Panc1 (cell line): ENCODE results near the gene RHOT2. TPM values are rescaled to one million over a fixed set of nuclear protein-coding genes. Genes with fewer than 3 reads are reported as not detected.

Source experiments
- ATAC-seq: fragments of 200-7000 bp; cut with Tn5 transposase; 2 replicates; pipeline ENCODE4 v1.9.1; 2020; ENCODE audit warnings: mild to moderate bottlenecking, moderate library complexity
- BruUV-seq: library from RNA; stranded (reverse); fragments of 400-500 nt; replicated peaks from 2 replicates; lab custom pipeline; 2021; lab: Mats Ljungman, UMichigan
- CTCF ChIA-PET: fragments of 300-600 bp; sonication (Branson Sonifier 250); formaldehyde crosslinking; loops from one replicate; lab custom pipeline; 2022; ENCODE audit warnings: antibody characterized with exemption; lab: Charles Lee
- POLR2A ChIA-PET: fragments of 300-600 bp; sonication (Branson Sonifier 250); formaldehyde crosslinking; loops from one replicate; lab custom pipeline; 2022; ENCODE audit warnings: antibody characterized with exemption; lab: Charles Lee
- DNase-seq: peaks from one replicate; pipeline ENCODE4 v3.0.0-alpha.2; 2010; ENCODE audit warnings: low read depth, low spot score
- H3K27ac ChIP-seq: 2 replicates; pipeline ENCODE4 v1.5.1; 2011; ENCODE audit warnings: mild to moderate bottlenecking, low read length, inconsistent platforms
- H3K27me3 ChIP-seq: fragments of 200-500 bp; sonication (Bioruptor generic); 2 replicates; pipeline ENCODE4 v1.6.0; 2014; ENCODE audit warnings: low read length, inconsistent platforms; ENCODE audit not compliant: control insufficient read depth, insufficient read depth
- H3K36me3 ChIP-seq: fragments of 200-500 bp; sonication (Bioruptor generic); 2 replicates; pipeline ENCODE4 v1.5.1; 2014; ENCODE audit warnings: inconsistent platforms, mild to moderate bottlenecking, low read length, moderate library complexity; ENCODE audit not compliant: control insufficient read depth, insufficient read depth
- H3K4me1 ChIP-seq: 2 replicates; pipeline ENCODE4 v1.5.1; 2011; ENCODE audit warnings: inconsistent platforms, mild to moderate bottlenecking, low read length, moderate library complexity; ENCODE audit not compliant: control insufficient read depth, insufficient read depth
- H3K4me3 ChIP-seq, 2 experiments: 2 replicates each; pipeline ENCODE4 v1.5.1; 2011 to 2012; ENCODE audit warnings: low read depth in 2 of 2, low read length in 2 of 2, mild to moderate bottlenecking in 2 of 2, inconsistent platforms in 1 of 2, moderate library complexity in 1 of 2
- H3K9me3 ChIP-seq: fragments of 200-500 bp; sonication (Bioruptor generic); 2 replicates; pipeline ENCODE4 v1.5.1; 2014; ENCODE audit warnings: low read depth, mild to moderate bottlenecking, inconsistent platforms, low read length, moderate library complexity; ENCODE audit not compliant: control insufficient read depth, insufficient read depth
- POLR2AphosphoS5 ChIP-seq: IDR thresholded peaks from 2 replicates; pipeline ENCODE4 v1.6.1; 2012; ENCODE audit warnings: mild to moderate bottlenecking, low read depth, low read length, moderate library complexity
- REST ChIP-seq, 2 experiments: IDR thresholded peaks; 2 replicates each; pipeline ENCODE4 v1.6.1; 2011 to 2012; ENCODE audit warnings: low read depth in 2 of 2, control low read depth in 1 of 2, low read length in 1 of 2, mild to moderate bottlenecking in 1 of 2, moderate library complexity in 1 of 2; ENCODE audit not compliant: insufficient read depth in 1 of 2
- SIN3A ChIP-seq: IDR thresholded peaks from 2 replicates; pipeline ENCODE4 v1.6.1; 2012; ENCODE audit warnings: low read depth, mild to moderate bottlenecking, low read length, moderate library complexity, borderline replicate concordance; ENCODE audit not compliant: insufficient read depth
- TCF7L2 ChIP-seq: IDR thresholded peaks from 2 replicates; pipeline ENCODE4 v1.6.1; 2011; ENCODE audit warnings: mild to moderate bottlenecking, low read depth, low read length, inconsistent platforms
- in situ Hi-C: cut with HindIII; loops from 2 replicates; pipeline ENCODE4 v1.10.0; 2016; ENCODE audit warnings: low sequenced_read_pairs, low pct_unique_long_range_greater_than_20kb
- intact Hi-C: fragments of 100-400 bp; cut with micrococcal nuclease; formaldehyde crosslinking; loops from one replicate; pipeline ENCODE4 v1.10.0; 2022; ENCODE audit not compliant: unreplicated experiment
- total RNA-seq: library from RNA; stranded (reverse); gene quantifications from one replicate; pipeline ENCODE4 v1.2.1, GENCODE V29; 2021; ENCODE audit not compliant: unreplicated experiment
- TF ChIP-seq, protein P1 (sequence below): fragments of 450-650 bp; IDR thresholded peaks from 2 replicates; pipeline ENCODE4 v1.5.1; 2017; ENCODE audit warnings: mild to moderate bottlenecking

Gene RHOT2
- total RNA-seq, 1 experiment from 2014 or later: 195 TPM

DNA sequence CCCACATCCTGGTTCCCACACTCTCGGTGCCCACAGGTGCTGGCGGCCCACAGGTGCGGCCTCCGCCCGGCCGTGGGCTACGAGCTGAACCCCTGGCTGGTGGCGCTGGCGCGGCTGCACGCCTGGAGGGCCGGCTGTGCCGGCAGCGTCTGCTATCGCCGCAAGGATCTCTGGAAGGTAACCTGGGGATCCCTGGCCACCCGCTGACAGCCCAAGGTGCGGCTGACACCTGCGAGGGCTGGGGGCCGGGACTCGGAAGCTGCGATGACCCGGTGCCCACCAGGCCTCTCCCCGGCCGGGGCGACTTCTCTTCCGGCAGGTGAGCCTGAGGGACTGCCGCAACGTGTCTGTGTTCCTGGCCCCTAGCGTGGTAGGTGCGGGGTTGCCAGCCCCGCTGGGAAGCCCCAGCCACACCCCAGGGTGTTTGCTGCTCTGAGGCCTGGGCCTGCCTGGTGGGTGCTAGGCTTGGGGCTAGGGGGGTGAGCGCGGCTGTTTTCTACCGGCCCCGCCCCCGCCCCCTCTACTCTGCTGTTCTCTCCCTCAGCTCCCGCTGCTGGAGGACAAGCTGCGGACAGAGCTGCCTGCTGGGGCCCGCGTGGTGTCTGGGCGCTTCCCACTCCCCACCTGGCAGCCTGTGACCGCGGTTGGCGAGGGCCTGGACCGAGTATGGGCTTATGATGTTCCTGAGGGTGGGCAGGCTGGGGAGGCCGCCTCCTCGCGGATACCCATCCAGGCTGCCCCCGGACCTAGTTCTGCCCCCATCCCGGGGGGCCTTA lies 54.0 kb downstream of the RHOT2 start:
- POLR2A ChIA-PET: interaction anchor here (0.6 to 1.2 kb wide), 2 partner anchors 9 to 284 kb away, joined by 5 to 8 read pairs; no protein-coding TSS in a partner anchor
- no peak for DNase-seq
- Histone ChIP-seq H3K4me3 (peak overlapping the region; percentile 46 to 77), H3K36me3 (no peaks in the 10 kb centered on the region; the same call in 1 of the 2 replicates), H3K9me3 (no peaks in the 10 kb centered on the region), H3K27me3 (no peaks in the 10 kb centered on the region), H3K27ac (peak overlapping the region; percentile 72), H3K4me1 (peaks cover 42% of the 10 kb centered on the region)
- intact Hi-C loops: no loop called here
- BruUV-seq: TSS peak; percentile 56
- TF ChIP-seq SIN3A (no peak), TCF7L2 (no peak), REST (IDR thresholded peaks at IDR 0.05; ENCODE audit: insufficient read depth in 1 of 2, low read depth in 2 of 2, low read length in 1 of 2) (no peak), POLR2AphosphoS5 (no peak; the same call in 1 of the 2 replicates)
- TF ChIP-seq, protein P1, sequence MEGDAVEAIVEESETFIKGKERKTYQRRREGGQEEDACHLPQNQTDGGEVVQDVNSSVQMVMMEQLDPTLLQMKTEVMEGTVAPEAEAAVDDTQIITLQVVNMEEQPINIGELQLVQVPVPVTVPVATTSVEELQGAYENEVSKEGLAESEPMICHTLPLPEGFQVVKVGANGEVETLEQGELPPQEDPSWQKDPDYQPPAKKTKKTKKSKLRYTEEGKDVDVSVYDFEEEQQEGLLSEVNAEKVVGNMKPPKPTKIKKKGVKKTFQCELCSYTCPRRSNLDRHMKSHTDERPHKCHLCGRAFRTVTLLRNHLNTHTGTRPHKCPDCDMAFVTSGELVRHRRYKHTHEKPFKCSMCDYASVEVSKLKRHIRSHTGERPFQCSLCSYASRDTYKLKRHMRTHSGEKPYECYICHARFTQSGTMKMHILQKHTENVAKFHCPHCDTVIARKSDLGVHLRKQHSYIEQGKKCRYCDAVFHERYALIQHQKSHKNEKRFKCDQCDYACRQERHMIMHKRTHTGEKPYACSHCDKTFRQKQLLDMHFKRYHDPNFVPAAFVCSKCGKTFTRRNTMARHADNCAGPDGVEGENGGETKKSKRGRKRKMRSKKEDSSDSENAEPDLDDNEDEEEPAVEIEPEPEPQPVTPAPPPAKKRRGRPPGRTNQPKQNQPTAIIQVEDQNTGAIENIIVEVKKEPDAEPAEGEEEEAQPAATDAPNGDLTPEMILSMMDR: no peak
- CTCF ChIA-PET: interaction anchor here (0.6 kb wide), 2 partner anchors 18 to 87 kb away, joined by 3 read pairs; no protein-coding TSS in a partner anchor
- in situ Hi-C loops: no loop called here
- ATAC-seq: no peak

DNA sequence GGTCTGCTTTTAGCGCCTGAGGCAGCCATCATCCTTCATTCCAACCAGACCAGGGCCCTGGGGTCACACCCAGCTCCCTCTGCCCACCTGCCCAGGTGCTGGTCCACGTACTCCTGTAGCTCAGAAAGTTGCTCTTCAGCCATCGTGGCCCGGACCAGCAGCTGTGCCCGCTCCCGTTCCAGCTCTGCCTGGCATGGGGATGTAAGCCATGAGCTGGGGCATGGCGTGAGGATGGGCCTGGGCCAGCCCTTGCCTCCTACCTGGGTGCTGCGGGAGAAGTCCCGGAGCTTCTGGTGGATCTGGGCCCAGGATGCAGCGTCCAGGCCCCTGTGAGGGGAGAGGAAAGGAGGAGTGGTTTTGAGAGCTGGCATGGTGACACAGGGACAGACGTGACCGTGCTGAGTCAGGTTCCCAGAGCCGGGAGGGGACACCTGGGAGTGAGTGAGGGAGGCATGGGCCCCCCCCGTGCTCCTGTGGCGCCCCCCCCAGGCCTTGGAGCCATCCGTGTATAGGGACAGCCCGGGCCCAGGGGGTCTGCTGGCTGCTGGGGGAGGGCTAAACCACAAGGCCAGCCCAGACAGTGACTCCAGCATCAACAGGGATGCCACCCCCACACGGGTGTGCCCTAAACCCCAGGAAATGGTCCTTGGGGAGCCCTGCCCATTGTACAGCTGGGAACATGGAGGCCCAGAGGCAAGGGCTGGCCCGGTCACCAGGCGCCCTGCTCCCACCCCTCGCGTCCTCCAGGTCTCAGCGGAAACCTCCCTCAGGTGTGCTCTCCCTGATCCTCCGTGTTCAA lies 55.1 kb downstream of the RHOT2 start:
- DNase-seq: no peak
- ChIA-PET CTCF (interaction anchor here (0.5 to 2.1 kb wide), 2 partner anchors 10 to 1695 kb away, joined by 3 to 7 read pairs; no protein-coding TSS in a partner anchor), POLR2A (interaction anchor here (1.1 kb wide), 1 partner anchor 8 kb away, joined by 5 read pairs; the partner anchor contains the start of gene METRN)
- ATAC-seq: no peak
- intact Hi-C loops: no loop called here
- TF ChIP-seq, protein P1: no peak
- TF ChIP-seq SIN3A (no peak), REST (IDR thresholded peaks at IDR 0.05; ENCODE audit: insufficient read depth in 1 of 2, low read depth in 2 of 2, low read length in 1 of 2) (no peak), POLR2AphosphoS5 (no peak), TCF7L2 (no peak)
- Histone ChIP-seq H3K27me3 (no peaks in the 10 kb centered on the region), H3K36me3 (no peaks in the 10 kb centered on the region; the same call in 1 of the 2 replicates), H3K9me3 (no peaks in the 10 kb centered on the region), H3K27ac (no peak overlapping the region), H3K4me3 (no peak overlapping the region), H3K4me1 (peaks cover 32% of the 10 kb centered on the region)
- in situ Hi-C loops: no loop called here
- BruUV-seq: no TSS peak
